B cell (primary cell): ENCODE results near the gene STX8. TPM values are rescaled to one million over a fixed set of nuclear protein-coding genes. Genes with fewer than 3 reads are reported as not detected.

Experiments used
- ATAC-seq: fragments of 200-7000 bp; cut with Tn5 transposase; one replicate; pipeline ENCODE4 v1.10.0; 2021; ENCODE audit warnings: low read depth, mild to moderate bottlenecking, moderate number of reproducible peaks, moderate library complexity
- CTCF ChIA-PET: fragments of 350-600 bp; sonication (Branson Sonifier 250); formaldehyde crosslinking; loops from one replicate; lab custom pipeline; 2021; ENCODE audit warnings: antibody characterized with exemption, inconsistent platforms; lab: Charles Lee
- POLR2A ChIA-PET: fragments of 350-600 bp; sonication (Branson Sonifier 250); formaldehyde crosslinking; loops from one replicate; lab custom pipeline; 2021; ENCODE audit warnings: antibody characterized with exemption; lab: Charles Lee
- DNase-seq: peaks from one replicate; pipeline ENCODE4 v3.0.0; 2013
- H2AFZ ChIP-seq: 2 replicates; pipeline ENCODE4 v1.6.1; 2012; ENCODE audit warnings: mild to moderate bottlenecking, low read depth, low read length; ENCODE audit not compliant: insufficient read depth, poor library complexity, severe bottlenecking
- H3K27ac ChIP-seq, 2 donors: 1 replicate in 1 of 2; 2 replicates in 1 of 2; pipeline ENCODE4 v1.5.1; 2012 to 2013; ENCODE audit warnings: low read length in 2 of 2, mild to moderate bottlenecking in 2 of 2, moderate library complexity in 1 of 2
- H3K27me3 ChIP-seq, 4 experiments: fragments of 200-600 bp in 1 of 4; sonication (generic) in 1 of 4; replicated peaks in 1 of 4; 1 replicate in 2 of 4; 2 replicates in 2 of 4; pipeline versions ENCODE4 v1.6.1 to v1.7.0; 2013 to 2016; ENCODE audit warnings: low read length in 3 of 4, mild to moderate bottlenecking in 2 of 4, mixed read lengths in 1 of 4, moderate library complexity in 1 of 4; ENCODE audit not compliant: insufficient read depth in 4 of 4, control insufficient read depth in 3 of 4; ENCODE audit errors: control extremely low read depth in 1 of 4
- H3K36me3 ChIP-seq, 2 experiments: replicated peaks in 1 of 2; 1 replicate in 1 of 2; 2 replicates in 1 of 2; pipeline versions ENCODE4 v1.6.1 to v1.7.1; 2013; ENCODE audit warnings: low read length in 1 of 2; ENCODE audit not compliant: insufficient read depth in 2 of 2, control insufficient read depth in 1 of 2; ENCODE audit errors: control extremely low read depth in 1 of 2, extremely low read depth in 1 of 2
- H3K4me1 ChIP-seq, 2 donors: fragments of 200-600 bp in 1 of 2; sonication (generic) in 1 of 2; 1 replicate in 1 of 2; 2 replicates in 1 of 2; pipeline versions ENCODE4 v1.5.1 to v1.6.1; 2013 to 2017; ENCODE audit warnings: low read length in 2 of 2; ENCODE audit not compliant: control insufficient read depth in 2 of 2, insufficient read depth in 2 of 2
- H3K4me2 ChIP-seq: replicated peaks from 2 replicates; pipeline ENCODE3; 2012; ENCODE audit warnings: mild to moderate bottlenecking, low read depth, low read length; ENCODE audit not compliant: poor library complexity, severe bottlenecking
- H3K4me3 ChIP-seq, 5 experiments: fragments of 200-600 bp in 1 of 5; sonication (generic) in 1 of 5; 1 replicate in 3 of 5; 2 replicates in 2 of 5; pipeline versions ENCODE4 v1.5.1 to v1.7.0; 2011 to 2016; ENCODE audit warnings: low read length in 4 of 5, mild to moderate bottlenecking in 4 of 5, low read depth in 2 of 5, control low read depth in 1 of 5, moderate library complexity in 1 of 5; ENCODE audit not compliant: insufficient read depth in 1 of 5; ENCODE audit errors: control extremely low read depth in 1 of 5, extremely low read depth in 1 of 5
- H3K79me2 ChIP-seq: fragments of 200-600 bp; sonication (generic); one replicate; pipeline ENCODE4 v1.6.0; 2016; ENCODE audit warnings: low read length; ENCODE audit not compliant: control insufficient read depth, insufficient read depth
- H3K9ac ChIP-seq: fragments of 200-600 bp; sonication (generic); 2 replicates; pipeline ENCODE4 v1.6.1; 2017; ENCODE audit warnings: mild to moderate bottlenecking, low read length, moderate library complexity
- H3K9me3 ChIP-seq, 3 donors: one replicate each; pipeline versions ENCODE4 v1.6.1 to v1.7.1; 2013; ENCODE audit warnings: low read length in 2 of 3; ENCODE audit not compliant: control insufficient read depth in 2 of 3, insufficient read depth in 1 of 3; ENCODE audit errors: control extremely low read depth in 1 of 3
- H4K20me1 ChIP-seq: 2 replicates; pipeline ENCODE4 v1.6.0; 2012; ENCODE audit warnings: mild to moderate bottlenecking, low read length; ENCODE audit not compliant: insufficient read depth, control insufficient read depth, poor library complexity, severe bottlenecking
- H3K27ac Mint-ChIP-seq: one replicate; pipeline ENCODE4 v1.8.0; 2021; ENCODE audit warnings: mixed read lengths
- H3K27me3 Mint-ChIP-seq: one replicate; pipeline ENCODE4 v1.8.0; 2021; ENCODE audit warnings: mixed read lengths
- H3K4me1 Mint-ChIP-seq: one replicate; pipeline ENCODE4 v1.8.0; 2021; ENCODE audit warnings: mixed read lengths
- H3K4me3 Mint-ChIP-seq: one replicate; pipeline ENCODE4 v1.8.0; 2021; ENCODE audit warnings: mixed read lengths
- H3K9me3 Mint-ChIP-seq: one replicate; pipeline ENCODE4 v1.8.0; 2022; ENCODE audit warnings: mixed read lengths; ENCODE audit not compliant: insufficient read depth
- EZH2 ChIP-seq: IDR thresholded peaks from 2 replicates; pipeline ENCODE4 v1.6.1; 2012; ENCODE audit warnings: borderline replicate concordance, low read depth, mild to moderate bottlenecking, moderate library complexity, low read length; ENCODE audit not compliant: insufficient read depth, poor library complexity, severe bottlenecking
- WGBS: methylation state at CpG from one replicate; pipeline ENCODE4 v1.1.5; 2013; ENCODE audit warnings: missing lambda C conversion rate; ENCODE audit not compliant: insufficient coverage; 5-methylcytosine and 5-hydroxymethylcytosine counted together
- intact Hi-C: fragments of 100-400 bp; cut with micrococcal nuclease; formaldehyde crosslinking; loops from one replicate; pipeline ENCODE4 v1.10.0; 2022
- polyA plus RNA-seq: library from polyadenylated mRNA; depleted of rRNA; stranded (reverse); fragments of >200 nt; gene quantifications from 2 replicates; pipeline ENCODE4 v1.2.3, GENCODE V29; 2012
- total RNA-seq, 2 donors: library from RNA; stranded (reverse); fragments of 120-200 nt in 1 of 2; gene quantifications; 1 replicate in 1 of 2; 2 replicates in 1 of 2; pipeline versions ENCODE4 v1.2.3 to v1.2.4, GENCODE V29; 2013 to 2022
- TF ChIP-seq, protein P1 (sequence below): fragments of 200-600 bp; IDR thresholded peaks from one replicate; pipeline ENCODE4 v1.8.0; 2022; ENCODE audit warnings: antibody characterized with exemption, mild to moderate bottlenecking

Gene STX8
- total and polyA plus RNA-seq, 2 donors (not counting 1 experiment from before 2014, with no cell fraction given) = 35.8 to 61.5 TPM

DNA sequence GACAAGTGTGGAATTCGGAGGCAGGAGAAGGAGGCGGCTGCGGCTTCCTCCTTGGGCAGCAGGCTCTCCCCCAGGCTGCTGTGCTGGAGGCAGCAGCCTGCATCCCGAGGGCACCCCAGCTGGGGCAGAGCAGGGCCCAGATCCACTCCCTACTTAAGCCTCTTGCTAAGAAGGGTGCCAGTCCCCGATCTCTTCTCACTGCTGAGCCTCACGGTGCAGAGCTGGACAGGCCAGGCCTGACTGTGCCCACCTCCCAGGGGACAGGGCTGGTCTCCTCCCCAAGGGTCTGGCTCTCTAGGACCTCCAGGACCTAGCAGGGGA lies 343.5 kb downstream of the STX8 start:
- peaks cover 0 to 29% (median 1%) of the 10 kb centered on the region in 4 experiments for H3K27me3 ChIP-seq
- Mint-ChIP-seq H3K27ac (no peak overlapping the region), H3K9me3 (no peaks in the 10 kb centered on the region), H3K4me3 (no peak overlapping the region), H3K4me1 (no peaks in the 10 kb centered on the region), H3K27me3 (peaks cover 16% of the 10 kb centered on the region)
- H4K20me1 ChIP-seq = no peaks in the 10 kb centered on the region
- CTCF ChIA-PET = no interaction called here
- no peaks in the 10 kb centered on the region for H3K4me1 ChIP-seq
- peaks cover 0 to 9% (median 0%) of the 10 kb centered on the region in 3 donors for H3K9me3 ChIP-seq
- no peak overlapping the region for H3K9ac ChIP-seq
- H3K79me2 ChIP-seq = no peaks in the 10 kb centered on the region
- intact Hi-C loops = no loop called here
- no peak overlapping the region for H3K4me3 ChIP-seq
- H3K36me3 ChIP-seq = no peaks in the 10 kb centered on the region
- TF ChIP-seq, protein P1, sequence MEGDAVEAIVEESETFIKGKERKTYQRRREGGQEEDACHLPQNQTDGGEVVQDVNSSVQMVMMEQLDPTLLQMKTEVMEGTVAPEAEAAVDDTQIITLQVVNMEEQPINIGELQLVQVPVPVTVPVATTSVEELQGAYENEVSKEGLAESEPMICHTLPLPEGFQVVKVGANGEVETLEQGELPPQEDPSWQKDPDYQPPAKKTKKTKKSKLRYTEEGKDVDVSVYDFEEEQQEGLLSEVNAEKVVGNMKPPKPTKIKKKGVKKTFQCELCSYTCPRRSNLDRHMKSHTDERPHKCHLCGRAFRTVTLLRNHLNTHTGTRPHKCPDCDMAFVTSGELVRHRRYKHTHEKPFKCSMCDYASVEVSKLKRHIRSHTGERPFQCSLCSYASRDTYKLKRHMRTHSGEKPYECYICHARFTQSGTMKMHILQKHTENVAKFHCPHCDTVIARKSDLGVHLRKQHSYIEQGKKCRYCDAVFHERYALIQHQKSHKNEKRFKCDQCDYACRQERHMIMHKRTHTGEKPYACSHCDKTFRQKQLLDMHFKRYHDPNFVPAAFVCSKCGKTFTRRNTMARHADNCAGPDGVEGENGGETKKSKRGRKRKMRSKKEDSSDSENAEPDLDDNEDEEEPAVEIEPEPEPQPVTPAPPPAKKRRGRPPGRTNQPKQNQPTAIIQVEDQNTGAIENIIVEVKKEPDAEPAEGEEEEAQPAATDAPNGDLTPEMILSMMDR = no peak
- no peak overlapping the region for H2AFZ ChIP-seq
- no peak for ATAC-seq
- POLR2A ChIA-PET = no interaction called here
- 86% methylated on average over 6 of the region's 6 CpGs for WGBS
- no peak overlapping the region for H3K27ac ChIP-seq
- H3K4me2 ChIP-seq = no peak overlapping the region
- no peak for DNase-seq

DNA sequence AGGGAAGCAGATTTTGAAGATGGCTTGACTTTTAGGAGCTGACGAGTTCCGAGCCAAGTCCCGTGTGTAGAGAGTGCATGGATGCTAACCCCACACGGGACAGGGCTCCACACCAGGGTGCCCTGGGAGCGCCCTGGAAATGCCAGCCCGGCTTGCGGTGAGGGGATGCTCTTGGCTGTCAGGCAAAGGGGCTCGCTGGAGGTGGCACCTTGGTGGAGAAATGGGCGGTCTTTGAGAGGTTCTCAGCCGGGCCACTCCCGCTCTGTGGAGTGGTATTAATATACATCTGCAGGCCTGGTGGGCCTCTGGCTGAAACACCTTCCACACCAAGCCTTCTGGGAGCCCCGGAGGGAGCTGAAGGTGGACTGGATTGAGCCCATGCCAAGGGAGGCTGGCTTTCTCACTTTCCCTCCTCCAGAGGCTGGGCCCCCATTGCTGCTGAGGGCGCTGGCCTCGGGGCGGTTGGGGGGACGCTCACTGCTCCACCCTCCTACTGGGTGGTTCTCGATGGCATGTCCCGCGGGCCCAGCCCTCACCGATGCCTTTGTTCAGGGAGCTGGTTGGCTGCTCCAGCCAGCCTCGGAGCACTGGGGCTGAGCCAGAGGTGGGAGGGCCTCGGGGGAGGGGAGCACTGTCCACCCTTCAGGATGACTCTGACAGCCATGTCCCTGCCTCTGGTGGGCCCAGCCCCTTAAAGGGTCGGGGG lies 344.0 kb downstream of the STX8 start:
- ChIA-PET CTCF (no interaction called here), POLR2A (no interaction called here)
- H3K27me3 Mint-ChIP-seq = peaks cover 16% of the 10 kb centered on the region
- no peak overlapping the region for H3K27ac Mint-ChIP-seq
- Histone ChIP-seq H3K27me3 (peaks cover 0 to 27% (median 1%) of the 10 kb centered on the region in 4 experiments), H4K20me1 (no peaks in the 10 kb centered on the region), H3K4me3 (no peak overlapping the region), H2AFZ (no peak overlapping the region), H3K4me1 (peaks cover 0 to 3% of the 10 kb centered on the region in 2 donors), H3K36me3 (no peaks in the 10 kb centered on the region), H3K27ac (no peak overlapping the region), H3K79me2 (no peaks in the 10 kb centered on the region), H3K9me3 (peaks cover 0 to 9% (median 0%) of the 10 kb centered on the region in 3 donors), H3K9ac (no peak overlapping the region), H3K4me2 (no peak overlapping the region)
- no peak for TF ChIP-seq EZH2
- TF ChIP-seq, protein P1 = no peak
- ATAC-seq (no peak), DNase-seq (no peak)
- intact Hi-C loops = no loop called here
- WGBS = 93% methylated on average over 17 of the region's 23 CpGs
- H3K4me3 Mint-ChIP-seq = no peak overlapping the region
- H3K4me1 Mint-ChIP-seq = no peaks in the 10 kb centered on the region
- H3K9me3 Mint-ChIP-seq = no peaks in the 10 kb centered on the region
